HEK293 (cell line): ENCODE measurements around the gene PDGFD.

ENCODE experiments used
- CTCF ChIA-PET: fragments of 350-600 bp; formaldehyde crosslinking; extraction: SDS; loops from one replicate; lab custom pipeline; 2021; ENCODE audit warnings: antibody characterized with exemption; lab: Yijun Ruan, JAX
- POLR2A ChIA-PET: fragments of 300-600 bp; formaldehyde crosslinking; extraction: SDS; loops from one replicate; lab custom pipeline; 2020; ENCODE audit warnings: antibody characterized with exemption, inconsistent platforms; lab: Yijun Ruan, JAX
- H3K27ac ChIP-seq: fragments of 200-500 bp; sonication (Bioruptor generic); 2 replicates; pipeline ENCODE4 v1.5.1; 2014; ENCODE audit warnings: low read depth, low read length, control low read depth, inconsistent platforms; ENCODE audit errors: extremely low read depth
- H3K36me3 ChIP-seq, 2 experiments: fragments of 200-500 bp in 1 of 2; sonication (Bioruptor generic) in 1 of 2; 1 replicate in 1 of 2; 2 replicates in 1 of 2; pipeline ENCODE4 v1.5.1; 2014 to 2017; ENCODE audit warnings: inconsistent platforms in 2 of 2, low read length in 2 of 2; ENCODE audit not compliant: control insufficient read depth in 2 of 2, insufficient read depth in 1 of 2
- H3K4me1 ChIP-seq: fragments of 200-500 bp; sonication (Bioruptor generic); 2 replicates; pipeline ENCODE4 v1.5.1; 2014; ENCODE audit warnings: mild to moderate bottlenecking, low read length, inconsistent platforms; ENCODE audit not compliant: control insufficient read depth, insufficient read depth
- H3K4me3 ChIP-seq: 2 replicates; pipeline ENCODE4 v1.5.1; 2011; ENCODE audit warnings: low read depth, mild to moderate bottlenecking, control low read depth, low read length, moderate library complexity
- H3K9me3 ChIP-seq: fragments of 200-500 bp; sonication (Bioruptor generic); 2 replicates; pipeline ENCODE4 v1.5.1; 2014; ENCODE audit warnings: low read depth, low read length, inconsistent platforms; ENCODE audit not compliant: control insufficient read depth, insufficient read depth
- GLI2 ChIP-seq: fragments of 450-650 bp; formaldehyde crosslinking; IDR thresholded peaks from 2 replicates; pipeline ENCODE4; 2017; ENCODE audit warnings: missing biosample characterization, missing genetic modification characterization, low read depth, borderline replicate concordance
- HOXD13 ChIP-seq: sonication (generic); formaldehyde crosslinking; IDR thresholded peaks from 2 replicates; pipeline ENCODE4 v1.8.0; 2022; ENCODE audit warnings: missing genetic modification reagents, borderline replicate concordance
- IKZF3 ChIP-seq: fragments of 450-650 bp; IDR thresholded peaks from 2 replicates; pipeline ENCODE4 v1.5.0; 2018; ENCODE audit warnings: missing biosample characterization, mild to moderate bottlenecking, missing genetic modification characterization, moderate library complexity
- KLF16 ChIP-seq: fragments of 450-650 bp; formaldehyde crosslinking; IDR thresholded peaks from 2 replicates; pipeline ENCODE4 v1.5.1; 2017; ENCODE audit warnings: missing biosample characterization, missing genetic modification characterization
- PBX3 ChIP-seq: sonication (generic); formaldehyde crosslinking; IDR thresholded peaks from 2 replicates; pipeline ENCODE4 v1.8.1; 2022; ENCODE audit warnings: mild to moderate bottlenecking, moderate library complexity, missing genetic modification reagents
- SALL2 ChIP-seq: fragments of 450-650 bp; formaldehyde crosslinking; IDR thresholded peaks from 2 replicates; pipeline ENCODE4 v1.5.0; 2017; ENCODE audit warnings: missing biosample characterization, mild to moderate bottlenecking, missing genetic modification characterization, borderline replicate concordance
- SP7 ChIP-seq: fragments of 450-650 bp; formaldehyde crosslinking; IDR thresholded peaks from 2 replicates; pipeline ENCODE4 v1.5.1; 2016; ENCODE audit warnings: missing biosample characterization, missing genetic modification characterization
- YY2 ChIP-seq: fragments of 450-650 bp; formaldehyde crosslinking; IDR thresholded peaks from 2 replicates; pipeline ENCODE4 v1.5.1; 2016; ENCODE audit warnings: missing biosample characterization, missing genetic modification characterization
- ZBTB17 ChIP-seq: fragments of 450-650 bp; formaldehyde crosslinking; IDR thresholded peaks from 2 replicates; pipeline ENCODE4 v1.5.1; 2016; ENCODE audit warnings: missing biosample characterization, missing genetic modification characterization
- ZBTB44 ChIP-seq: fragments of 450-650 bp; IDR thresholded peaks from 2 replicates; pipeline ENCODE4 v1.5.1; 2018; ENCODE audit warnings: missing biosample characterization, mild to moderate bottlenecking, missing genetic modification characterization
- ZBTB6 ChIP-seq: fragments of 450-650 bp; formaldehyde crosslinking; IDR thresholded peaks from 2 replicates; pipeline ENCODE4 v1.5.1; 2017; ENCODE audit warnings: missing biosample characterization, missing genetic modification characterization
- ZBTB7A ChIP-seq: fragments of 450-650 bp; formaldehyde crosslinking; IDR thresholded peaks from 2 replicates; pipeline ENCODE4 v1.5.1; 2016; ENCODE audit warnings: low read depth, missing biosample characterization, missing genetic modification characterization
- ZBTB8A ChIP-seq: fragments of 450-650 bp; formaldehyde crosslinking; IDR thresholded peaks from 2 replicates; pipeline ENCODE4 v1.5.1; 2016; ENCODE audit warnings: missing biosample characterization, missing genetic modification characterization
- ZEB2 ChIP-seq: fragments of 450-650 bp; formaldehyde crosslinking; IDR thresholded peaks from 2 replicates; pipeline ENCODE4 v1.5.1; 2016; ENCODE audit warnings: missing biosample characterization, missing genetic modification characterization
- ZFP3 ChIP-seq: fragments of 450-650 bp; formaldehyde crosslinking; IDR thresholded peaks from 2 replicates; pipeline ENCODE4 v1.5.1; 2016; ENCODE audit warnings: low read depth, missing biosample characterization, missing genetic modification characterization
- ZNF114 ChIP-seq: fragments of 450-650 bp; formaldehyde crosslinking; IDR thresholded peaks from 2 replicates; pipeline ENCODE4 v1.5.0; 2017; ENCODE audit warnings: missing biosample characterization, missing genetic modification characterization
- ZNF121 ChIP-seq: fragments of 450-650 bp; formaldehyde crosslinking; IDR thresholded peaks from 2 replicates; pipeline ENCODE4 v1.5.1; 2016; ENCODE audit warnings: missing biosample characterization, missing genetic modification characterization
- ZNF133 ChIP-seq: fragments of 450-650 bp; formaldehyde crosslinking; IDR thresholded peaks from 2 replicates; pipeline ENCODE4 v1.5.1; 2016; ENCODE audit warnings: missing biosample characterization, missing genetic modification characterization
- ZNF202 ChIP-seq: fragments of 450-650 bp; formaldehyde crosslinking; IDR thresholded peaks from 2 replicates; pipeline ENCODE4 v1.5.1; 2016; ENCODE audit warnings: missing biosample characterization, missing genetic modification characterization, borderline replicate concordance
- ZNF23 ChIP-seq: fragments of 450-650 bp; formaldehyde crosslinking; IDR thresholded peaks from 2 replicates; pipeline ENCODE4 v1.5.1; 2016; ENCODE audit warnings: missing biosample characterization, missing genetic modification characterization, borderline replicate concordance
- ZNF239 ChIP-seq: fragments of 450-650 bp; formaldehyde crosslinking; IDR thresholded peaks from 2 replicates; pipeline ENCODE4 v1.5.1; 2016; ENCODE audit warnings: missing biosample characterization, missing genetic modification characterization
- ZNF24 ChIP-seq: fragments of 450-650 bp; formaldehyde crosslinking; IDR thresholded peaks from 2 replicates; pipeline ENCODE4 v1.5.1; 2016; ENCODE audit warnings: missing biosample characterization, missing genetic modification characterization
- ZNF26 ChIP-seq: fragments of 450-650 bp; formaldehyde crosslinking; IDR thresholded peaks from 2 replicates; pipeline ENCODE4 v1.5.1; 2016; ENCODE audit warnings: missing biosample characterization, missing genetic modification characterization
- ZNF266 ChIP-seq: fragments of 450-650 bp; formaldehyde crosslinking; IDR thresholded peaks from 2 replicates; pipeline ENCODE4 v1.5.1; 2016; ENCODE audit warnings: missing biosample characterization, missing genetic modification characterization, low read depth
- ZNF501 ChIP-seq: fragments of 450-650 bp; formaldehyde crosslinking; IDR thresholded peaks from 2 replicates; pipeline ENCODE4 v1.5.1; 2016; ENCODE audit warnings: missing biosample characterization, missing genetic modification characterization
- ZNF513 ChIP-seq: fragments of 450-650 bp; IDR thresholded peaks from 2 replicates; pipeline ENCODE4 v1.5.1; 2018; ENCODE audit warnings: missing biosample characterization, missing genetic modification characterization
- ZNF600 ChIP-seq: fragments of 450-650 bp; formaldehyde crosslinking; IDR thresholded peaks from 2 replicates; pipeline ENCODE4 v1.5.1; 2016; ENCODE audit warnings: missing biosample characterization, missing genetic modification characterization
- ZNF624 ChIP-seq: fragments of 450-650 bp; formaldehyde crosslinking; IDR thresholded peaks from 2 replicates; pipeline ENCODE4 v1.5.1; 2017; ENCODE audit warnings: missing biosample characterization, missing genetic modification characterization
- ZNF843 ChIP-seq: fragments of 450-650 bp; formaldehyde crosslinking; IDR thresholded peaks from 2 replicates; pipeline ENCODE4 v1.5.1; 2016; ENCODE audit warnings: missing biosample characterization, missing genetic modification characterization

Gene PDGFD

GRCh38 chr11:103880968-103881367 lies 283.0 kb downstream of the PDGFD start:
- H3K4me3 ChIP-seq, result no peak overlapping the region
- TF ChIP-seq ZFP3 (tag by site-specific recombination) (no peak), ZBTB6 (tag by site-specific recombination) (no peak), ZNF843 (no peak), SP7 (no peak), SALL2 (no peak), ZBTB17 (tag by site-specific recombination) (no peak), IKZF3 (tag by site-specific recombination) (no peak), ZNF266 (tag by site-specific recombination) (no peak), ZNF133 (tag by site-specific recombination) (no peak), ZNF624 (tag by site-specific recombination) (no peak), ZNF513 (no peak), ZNF114 (no peak), ZBTB7A (tag by site-specific recombination) (no peak), ZBTB44 (no peak), ZNF501 (tag by site-specific recombination) (no peak), GLI2 (tag by site-specific recombination) (no peak), KLF16 (tag by site-specific recombination) (no peak), ZNF202 (tag by site-specific recombination) (no peak), ZNF23 (no peak), ZNF121 (no peak)
- TF ChIP-seq, all 188 proteins: peak for 0
- Histone ChIP-seq H3K36me3 (no peaks in the 10 kb centered on the region), H3K27ac (no peak overlapping the region), H3K9me3 (no peaks in the 10 kb centered on the region), H3K4me1 (no peaks in the 10 kb centered on the region)
- ChIA-PET POLR2A (no interaction called here), CTCF (no interaction called here)

- Histone ChIP-seq H3K27ac (no peak overlapping the region), H3K4me1 (no peaks in the 10 kb centered on the region), H3K36me3 (no peaks in the 10 kb centered on the region), H3K9me3 (no peaks in the 10 kb centered on the region), H3K4me3 (no peak overlapping the region)
- POLR2A ChIA-PET, result no interaction called here
- CTCF ChIA-PET, result interaction anchor here (0.7 kb wide), 2 partner anchors 48 to 1230 kb away, joined by 3 read pairs; no protein-coding TSS in a partner anchor
- TF ChIP-seq ZNF24 (tag by site-specific recombination) (no peak), ZNF26 (no peak), HOXD13 (no peak), YY2 (tag by site-specific recombination) (no peak), ZBTB8A (tag by site-specific recombination) (no peak), ZNF114 (no peak), PBX3 (CRISPR knock-in tag) (no peak), ZNF239 (tag by site-specific recombination) (no peak), ZNF600 (tag by site-specific recombination) (no peak), ZEB2 (tag by site-specific recombination) (no peak)
Observed at GRCh38 chr11:103878646-103879045, 285.3 kb downstream of the PDGFD start.
